Right cardiac atrium (tissue), 5 donors: ENCODE results near the gene TMEM128. TPM values are rescaled to one million over a fixed set of nuclear protein-coding genes. Genes with fewer than 3 reads are reported as not detected.
"Not testable (repeated sequence)": the region's sequence is repeated elsewhere in the genome, so short reads cannot be mapped to it uniquely, and the experiment has no call there.

Source experiments
- ATAC-seq, 2 donors: fragments of 200-7000 bp; cut with Tn5 transposase; one replicate each; pipeline versions ENCODE4 v1.8.0 to v1.9.1; 2020; ENCODE audit warnings: moderate library complexity in 2 of 2, mild to moderate bottlenecking in 1 of 2
- DNase-seq, 3 donors: peaks; one replicate each; pipeline ENCODE4 v3.0.0-alpha.2; 2020
- H3K27ac ChIP-seq: one replicate; pipeline ENCODE4 v1.5.1; 2013; ENCODE audit warnings: mild to moderate bottlenecking, low read length, control low read depth, moderate library complexity
- H3K27me3 ChIP-seq: one replicate; pipeline ENCODE4 v1.6.1; 2013; ENCODE audit not compliant: control insufficient read depth, insufficient read depth
- H3K4me1 ChIP-seq: one replicate; pipeline ENCODE4 v1.6.1; 2013; ENCODE audit warnings: low read length; ENCODE audit not compliant: control insufficient read depth, insufficient read depth
- H3K4me3 ChIP-seq: one replicate; pipeline ENCODE4 v1.5.1; 2013; ENCODE audit warnings: low read length, control low read depth
- H3K9me3 ChIP-seq: one replicate; pipeline ENCODE4 v1.6.1; 2013; ENCODE audit warnings: low read length; ENCODE audit not compliant: control insufficient read depth
- WGBS: extraction: QIAGEN DNeasy Blood & Tissue Kit; methylation state at CpG from one replicate; pipeline ENCODE4 v1.1.7; 2013; 5-methylcytosine and 5-hydroxymethylcytosine counted together
- intact Hi-C, 4 donors: fragments of 100-400 bp; cut with DNase I; formaldehyde crosslinking; loops; one replicate each; pipeline versions ENCODE4 v1.11.0 to v1.14.0; 2022 to 2023
- polyA plus RNA-seq: library from polyadenylated mRNA; stranded (reverse); fragments of 200-250 nt; gene quantifications from one replicate; pipeline ENCODE4 v1.2.3, GENCODE V29; 2013
- total RNA-seq, 4 donors: library from RNA; stranded (reverse); fragmentation: NEBNext Ultra II Directional; extraction: Animal tissue kit (Norgen Biotek cat#: 25700); gene quantifications; one replicate each; pipeline ENCODE4 v1.2.1, GENCODE V29; 2021
- donor health status: healthy with polysubstance abuse.
- donor health status: DM: no; HTN: yes; CAD: no.
- donor health status: DM: no; HTN: no; CAD: no.
- donor health status: DM: no; HTN: yes; CAD: no; lungs with severe emphysema.
- donor health status: DM: yes; HTN: yes; CAD: no.

Gene TMEM128
- total and polyA plus RNA-seq, 5 donors = 12.7 to 20.7 (median 16.1) TPM

GRCh38 chr4:4200624-4201023 is 47.4 kb downstream of the TMEM128 start:
- Histone ChIP-seq H3K27ac (no peak overlapping the region), H3K4me1 (no peaks in the 10 kb centered on the region), H3K27me3 (peaks cover 2% of the 10 kb centered on the region), H3K9me3 (no peaks in the 10 kb centered on the region), H3K4me3 (no peak overlapping the region)
- DNase-seq (no peak), ATAC-seq (no peak)
- WGBS = 55% methylated on average over 4 of the region's 4 CpGs
- intact Hi-C loops = no loop called here

GRCh38 chr4:4195354-4195753 is 52.7 kb downstream of the TMEM128 start:
- 90% methylated on average over 3 of the region's 3 CpGs for WGBS
- H3K4me1 ChIP-seq = no peaks in the 10 kb centered on the region
- DNase-seq = no peak
- no peak for ATAC-seq
- intact Hi-C loops = no loop called here
- no peak overlapping the region for H3K4me3 ChIP-seq
- no peak overlapping the region for H3K27ac ChIP-seq
- no peaks in the 10 kb centered on the region for H3K27me3 ChIP-seq
- no peaks in the 10 kb centered on the region for H3K9me3 ChIP-seq

GRCh38 chr4:4188557-4188956 is 59.5 kb downstream of the TMEM128 start:
- H3K27ac ChIP-seq, H3K4me1 ChIP-seq, DNase-seq, H3K4me3 ChIP-seq, intact Hi-C loops, H3K9me3 ChIP-seq, H3K27me3 ChIP-seq, ATAC-seq: not testable (repeated sequence)
- WGBS = 84% methylated on average over 3 of the region's 3 CpGs

Other genes starting within 250 kb of the TMEM128 start
- gene OTOP1, start 21.3 kb downstream of the TMEM128 start, total RNA-seq = not detected
- gene OTOP1, start 21.3 kb downstream of the TMEM128 start, polyA plus RNA-seq = not detected
- 10 to 100 TPM; 10.0 to 12.4 (median 11.1) TPM for gene LYAR, start 41.9 kb upstream of the TMEM128 start, total RNA-seq
- 15.0 TPM for gene LYAR, start 41.9 kb upstream of the TMEM128 start, polyA plus RNA-seq
- gene ZBTB49, start 42.0 kb upstream of the TMEM128 start, total RNA-seq = 1 to 10 TPM; 4.2 to 6.0 (median 4.8) TPM
- gene ZBTB49, start 42.0 kb upstream of the TMEM128 start, polyA plus RNA-seq = 2.2 TPM
- gene NSG1, start 138.9 kb upstream of the TMEM128 start, total RNA-seq = 10 to 100 TPM in 1 of 4 donors, 1 to 10 TPM in 3; 6.2 to 16.2 (median 7.5) TPM
- 4.9 TPM for gene NSG1, start 138.9 kb upstream of the TMEM128 start, polyA plus RNA-seq